ENCODE measurements around the gene IL1RAPL2. TPM values are rescaled to one million over a fixed set of nuclear protein-coding genes. Genes with fewer than 3 reads are reported as not detected.

The IL1RAPL2 gene
- total RNA-seq, 1 donor from 2014 or later, result not detected

DNA sequence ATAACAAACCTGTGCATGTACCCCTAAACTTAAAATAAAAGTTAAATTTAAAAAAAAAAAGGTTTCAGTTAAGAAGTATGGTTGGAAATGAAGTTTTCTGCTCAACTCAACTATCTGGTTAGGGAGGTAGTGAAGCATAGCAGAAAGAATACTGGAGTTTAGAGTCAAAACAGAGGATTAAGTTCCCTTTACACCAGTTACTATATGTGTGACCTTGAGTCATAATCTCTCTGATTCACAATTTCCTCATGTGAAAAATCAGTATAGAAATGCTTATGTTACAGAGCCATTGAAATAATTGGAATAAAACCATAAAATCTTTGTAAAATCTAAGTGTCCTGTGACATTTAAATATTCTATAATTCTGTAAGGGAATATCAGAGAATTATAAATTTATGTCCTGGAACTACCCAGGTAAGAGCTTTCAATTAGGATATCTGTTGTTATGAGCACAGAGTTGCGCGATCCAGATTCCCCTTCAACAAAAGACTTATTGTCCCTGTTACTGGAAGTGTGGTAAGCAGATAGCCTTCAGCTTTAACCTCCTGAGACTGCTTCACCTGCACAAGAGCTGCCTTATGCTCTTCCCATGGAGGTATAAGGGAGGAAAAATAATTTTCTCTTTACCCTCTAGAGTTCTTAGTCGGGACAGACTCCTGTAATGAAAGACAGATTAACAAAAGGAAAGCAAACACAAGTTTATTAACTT lies 1052.5 kb downstream of the IL1RAPL2 start:
- Histone ChIP-seq H3K36me3 (no peaks in the 10 kb centered on the region), H3K27me3 (no peaks in the 10 kb centered on the region), H3K27ac (no peak overlapping the region), H3K4me3 (no peak overlapping the region), H3K9me3 (no peaks in the 10 kb centered on the region), H3K4me1 (no peaks in the 10 kb centered on the region)
- ATAC-seq (no peak), DNase-seq (no peak)
- TF ChIP-seq, protein P1, sequence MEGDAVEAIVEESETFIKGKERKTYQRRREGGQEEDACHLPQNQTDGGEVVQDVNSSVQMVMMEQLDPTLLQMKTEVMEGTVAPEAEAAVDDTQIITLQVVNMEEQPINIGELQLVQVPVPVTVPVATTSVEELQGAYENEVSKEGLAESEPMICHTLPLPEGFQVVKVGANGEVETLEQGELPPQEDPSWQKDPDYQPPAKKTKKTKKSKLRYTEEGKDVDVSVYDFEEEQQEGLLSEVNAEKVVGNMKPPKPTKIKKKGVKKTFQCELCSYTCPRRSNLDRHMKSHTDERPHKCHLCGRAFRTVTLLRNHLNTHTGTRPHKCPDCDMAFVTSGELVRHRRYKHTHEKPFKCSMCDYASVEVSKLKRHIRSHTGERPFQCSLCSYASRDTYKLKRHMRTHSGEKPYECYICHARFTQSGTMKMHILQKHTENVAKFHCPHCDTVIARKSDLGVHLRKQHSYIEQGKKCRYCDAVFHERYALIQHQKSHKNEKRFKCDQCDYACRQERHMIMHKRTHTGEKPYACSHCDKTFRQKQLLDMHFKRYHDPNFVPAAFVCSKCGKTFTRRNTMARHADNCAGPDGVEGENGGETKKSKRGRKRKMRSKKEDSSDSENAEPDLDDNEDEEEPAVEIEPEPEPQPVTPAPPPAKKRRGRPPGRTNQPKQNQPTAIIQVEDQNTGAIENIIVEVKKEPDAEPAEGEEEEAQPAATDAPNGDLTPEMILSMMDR (IDR thresholded peaks at IDR 0.05), result no peak
- intact Hi-C loops (cut with DNase I), result no loop called here

DNA sequence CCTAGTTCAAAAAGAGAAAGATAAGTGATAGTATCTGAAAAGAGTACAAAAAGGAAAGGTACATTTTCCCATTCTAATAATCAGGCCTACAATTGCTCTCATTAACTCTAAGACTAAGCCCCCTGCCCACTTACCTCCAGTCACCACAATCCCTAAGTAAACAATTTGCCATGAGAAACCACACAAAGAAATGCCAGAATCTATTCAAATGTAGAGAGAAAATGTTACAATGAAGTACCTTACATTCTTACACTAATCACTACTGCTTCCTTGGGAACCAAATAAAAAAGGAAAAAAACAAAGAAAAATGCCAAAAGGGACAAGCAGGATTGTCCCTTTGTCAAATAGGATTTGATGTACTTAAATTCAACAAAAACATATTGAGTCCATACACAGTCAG lies 1068.2 kb downstream of the IL1RAPL2 start:
- TF ChIP-seq, protein P1 (IDR thresholded peaks at IDR 0.05), result no peak
- H3K27me3 ChIP-seq, result no peaks in the 10 kb centered on the region
- no peaks in the 10 kb centered on the region for H3K4me1 ChIP-seq
- H3K9me3 ChIP-seq, result no peaks in the 10 kb centered on the region
- no peak overlapping the region for H3K4me3 ChIP-seq
- no peaks in the 10 kb centered on the region for H3K36me3 ChIP-seq
- intact Hi-C loops (cut with DNase I), result no loop called here
- no peak overlapping the region for H3K27ac ChIP-seq
- no peak for DNase-seq
- no peak for ATAC-seq

DNA sequence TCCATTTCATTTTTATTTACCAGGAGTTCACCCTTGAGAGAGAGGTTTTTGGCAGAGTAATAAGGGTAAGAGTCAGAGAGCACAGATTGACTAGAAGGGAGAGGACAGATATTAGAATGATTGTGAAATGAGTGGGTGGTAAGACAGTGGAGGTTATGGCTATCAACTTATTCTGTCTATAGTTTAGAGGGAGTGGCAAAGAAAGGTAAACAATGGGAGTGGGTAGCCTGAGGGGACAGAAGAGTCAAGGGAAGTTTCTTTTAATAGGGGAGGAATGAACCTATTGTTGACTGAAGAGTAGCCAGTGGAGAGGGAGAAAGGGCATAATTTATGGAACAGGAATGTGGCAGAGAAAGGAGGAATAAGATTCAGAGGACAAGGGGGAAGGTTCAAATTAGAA lies 1069.8 kb downstream of the IL1RAPL2 start:
- DNase-seq (no peak), ATAC-seq (no peak)
- H3K36me3 ChIP-seq, result no peaks in the 10 kb centered on the region
- H3K27ac ChIP-seq, result no peak overlapping the region
- H3K4me1 ChIP-seq, result no peaks in the 10 kb centered on the region
- TF ChIP-seq, protein P1 (IDR thresholded peaks at IDR 0.05), result no peak
- H3K9me3 ChIP-seq, result no peaks in the 10 kb centered on the region
- H3K4me3 ChIP-seq, result no peak overlapping the region
- intact Hi-C loops (cut with DNase I), result no loop called here
- H3K27me3 ChIP-seq, result no peaks in the 10 kb centered on the region

DNA sequence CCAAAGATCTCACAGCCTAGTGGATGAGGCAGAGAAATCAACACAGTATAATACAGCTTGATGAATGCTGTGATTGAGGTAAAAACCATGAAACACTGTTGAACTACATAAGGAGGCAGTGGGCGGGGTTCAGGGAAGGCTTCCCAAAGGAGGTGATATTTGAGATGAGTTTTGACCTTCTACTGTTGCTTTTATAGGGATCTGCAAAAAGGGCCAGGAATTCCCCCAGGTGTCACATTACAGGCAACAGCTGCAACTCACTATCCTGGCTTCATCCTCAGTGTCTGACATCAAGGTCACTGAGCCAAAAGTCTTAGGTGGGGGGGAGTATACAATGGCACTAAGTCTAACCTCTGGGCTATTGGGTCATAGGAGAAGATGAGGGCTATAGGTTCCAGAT lies 1070.7 kb downstream of the IL1RAPL2 start:
- Histone ChIP-seq H3K27me3 (no peaks in the 10 kb centered on the region), H3K9me3 (no peaks in the 10 kb centered on the region), H3K4me3 (no peak overlapping the region), H3K27ac (no peak overlapping the region), H3K36me3 (no peaks in the 10 kb centered on the region), H3K4me1 (no peaks in the 10 kb centered on the region)
- DNase-seq (no peak), ATAC-seq (no peak)
- TF ChIP-seq, protein P1 (IDR thresholded peaks at IDR 0.05), result no peak
- intact Hi-C loops (cut with DNase I), result no loop called here

DNA sequence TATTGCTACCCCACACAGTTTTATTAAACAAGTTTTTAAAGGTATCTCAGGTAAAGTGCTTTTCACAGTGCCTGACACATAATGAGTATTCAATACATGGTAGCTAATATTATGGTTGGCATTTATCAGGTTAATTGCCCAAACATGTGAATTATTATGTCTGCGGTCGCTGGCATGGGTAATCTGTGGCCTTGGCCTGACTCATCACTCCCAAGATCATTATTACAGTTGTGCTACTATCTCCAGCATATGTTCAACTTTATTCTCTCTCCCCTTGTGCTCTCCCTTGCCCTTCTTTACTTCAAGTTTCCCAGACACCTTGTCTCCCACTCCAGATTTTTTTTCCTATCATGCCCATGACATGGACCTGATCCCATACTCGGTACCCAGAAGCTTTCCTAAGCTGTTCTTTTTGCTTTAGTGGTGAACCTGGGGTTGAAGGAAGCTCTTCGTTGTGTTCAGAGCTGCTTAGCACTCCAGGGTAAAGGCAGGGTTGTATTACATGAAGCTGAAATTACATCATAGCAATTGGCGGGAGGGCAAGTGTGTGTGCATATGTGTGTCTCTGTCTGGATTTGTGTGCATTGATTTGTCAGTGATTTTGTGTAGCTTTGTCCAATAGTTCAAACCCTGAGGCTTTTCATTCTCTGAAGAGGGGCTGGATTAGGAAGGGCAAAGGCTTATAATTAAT lies 1079.8 kb downstream of the IL1RAPL2 start:
- Histone ChIP-seq H3K27me3 (no peaks in the 10 kb centered on the region), H3K9me3 (no peaks in the 10 kb centered on the region), H3K4me1 (no peaks in the 10 kb centered on the region), H3K36me3 (no peaks in the 10 kb centered on the region), H3K27ac (no peak overlapping the region), H3K4me3 (no peak overlapping the region)
- intact Hi-C loops (cut with DNase I), result no loop called here
- TF ChIP-seq, protein P1 (IDR thresholded peaks at IDR 0.05), result no peak
- ATAC-seq (no peak), DNase-seq (no peak)
